GM19238 (cell line): ENCODE measurements around the gene POR.

Source experiments
- DNase-seq: peaks from one replicate; pipeline ENCODE4 v3.0.0; 2011; ENCODE audit warnings: low spot score; ENCODE audit not compliant: insufficient read length

The POR gene

DNA sequence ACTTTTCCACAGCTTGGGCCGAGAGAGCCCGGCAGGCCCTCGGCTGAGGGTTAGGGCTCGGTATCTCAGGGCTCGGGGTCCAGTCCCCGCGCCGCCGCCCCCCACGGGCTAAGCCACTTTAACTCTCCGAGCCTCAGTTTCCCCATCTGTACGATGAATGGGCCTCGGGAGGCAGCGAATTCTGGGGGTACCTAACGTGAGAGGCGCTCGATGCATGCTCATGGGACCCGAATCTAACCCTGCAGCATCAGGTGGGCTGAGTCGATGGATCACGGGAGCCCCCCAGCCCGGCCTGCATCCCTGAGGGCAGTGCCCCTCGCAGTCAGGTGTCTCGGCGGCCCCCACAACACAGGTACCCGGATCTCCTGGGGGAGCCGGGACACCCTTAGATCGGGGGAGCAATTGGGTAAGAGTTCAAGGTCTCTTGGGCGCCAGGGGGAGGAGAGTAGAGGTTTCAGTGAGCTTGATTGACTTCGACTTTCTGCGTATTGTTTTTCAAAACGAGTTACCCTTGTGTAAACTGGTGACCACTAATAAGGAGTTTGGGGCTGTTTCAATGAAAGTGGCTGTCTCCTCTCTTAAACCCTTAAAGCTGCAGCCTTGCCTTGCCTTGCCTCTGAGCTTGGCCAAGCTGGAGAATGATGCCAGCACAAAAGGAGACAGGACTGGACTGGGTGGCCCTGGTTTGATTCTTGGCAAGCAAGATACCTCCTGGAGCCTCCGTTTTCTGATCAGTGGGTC, 631 bp downstream of the POR start:
- no peak for DNase-seq

DNA sequence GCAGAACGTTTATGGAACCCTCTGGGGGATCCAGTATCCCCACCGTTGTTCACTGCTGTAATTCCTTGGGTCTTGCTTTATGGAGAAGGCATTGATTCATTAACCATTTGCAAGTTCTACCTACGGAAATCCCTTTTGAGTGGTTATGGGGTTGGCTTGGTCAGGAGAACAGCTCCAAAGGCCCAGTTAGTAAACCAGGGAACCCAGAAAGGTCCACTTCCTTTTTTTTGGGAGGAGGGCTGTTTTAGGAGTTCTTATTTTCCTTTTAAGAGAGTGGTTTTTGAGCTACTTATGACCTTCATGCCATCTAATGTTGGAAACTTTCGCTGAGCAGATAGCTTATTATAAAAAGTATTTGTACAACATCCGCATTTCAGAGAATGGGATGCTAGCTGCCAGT, 1.3 kb downstream of the POR start:
- DNase-seq, result no peak

DNA sequence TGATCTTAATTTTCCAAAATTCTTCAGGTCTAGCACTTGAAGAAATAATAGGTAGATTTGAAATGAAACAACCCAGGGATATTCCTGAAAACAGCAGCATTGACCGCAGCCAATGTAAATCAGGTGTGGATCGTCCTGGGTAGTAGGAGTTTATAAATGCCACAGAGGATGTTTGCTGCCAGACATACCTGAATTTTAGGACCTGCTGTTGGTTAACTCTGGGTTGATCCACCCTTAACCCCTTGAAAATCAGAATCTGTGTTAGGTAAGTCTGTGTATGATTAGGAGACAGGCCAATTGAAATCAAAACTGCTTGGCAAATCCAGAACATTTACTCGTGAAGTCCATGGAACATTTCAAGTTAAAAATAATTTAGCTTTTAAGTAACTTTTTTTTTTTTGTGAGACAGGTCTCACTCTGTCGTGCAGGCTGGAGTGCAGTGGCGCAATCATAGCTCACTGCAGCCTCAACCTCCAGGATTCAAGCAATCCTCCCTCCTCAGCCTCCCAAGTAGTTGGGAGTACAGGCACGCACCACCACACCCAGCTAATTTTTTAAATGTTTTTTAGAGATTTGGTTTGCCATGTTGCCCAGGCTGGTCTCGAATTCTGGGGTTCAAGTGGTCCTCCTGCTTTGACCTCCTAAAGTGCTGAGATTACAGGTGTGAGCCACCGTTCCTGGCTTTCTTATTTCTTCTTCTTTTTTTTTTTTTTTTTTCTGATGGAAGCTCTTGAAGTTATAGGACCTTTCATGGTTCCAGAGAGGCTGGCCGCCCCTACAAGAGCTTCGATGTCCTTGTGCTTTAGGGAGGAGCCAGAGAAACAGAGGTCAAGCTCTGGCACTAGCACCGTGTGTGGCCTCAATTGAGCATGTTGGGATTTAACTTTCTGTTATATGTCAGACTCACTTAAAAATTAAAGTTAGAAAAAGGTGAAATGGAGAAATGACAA, 2.0 kb downstream of the POR start:
- DNase-seq, result no peak

DNA sequence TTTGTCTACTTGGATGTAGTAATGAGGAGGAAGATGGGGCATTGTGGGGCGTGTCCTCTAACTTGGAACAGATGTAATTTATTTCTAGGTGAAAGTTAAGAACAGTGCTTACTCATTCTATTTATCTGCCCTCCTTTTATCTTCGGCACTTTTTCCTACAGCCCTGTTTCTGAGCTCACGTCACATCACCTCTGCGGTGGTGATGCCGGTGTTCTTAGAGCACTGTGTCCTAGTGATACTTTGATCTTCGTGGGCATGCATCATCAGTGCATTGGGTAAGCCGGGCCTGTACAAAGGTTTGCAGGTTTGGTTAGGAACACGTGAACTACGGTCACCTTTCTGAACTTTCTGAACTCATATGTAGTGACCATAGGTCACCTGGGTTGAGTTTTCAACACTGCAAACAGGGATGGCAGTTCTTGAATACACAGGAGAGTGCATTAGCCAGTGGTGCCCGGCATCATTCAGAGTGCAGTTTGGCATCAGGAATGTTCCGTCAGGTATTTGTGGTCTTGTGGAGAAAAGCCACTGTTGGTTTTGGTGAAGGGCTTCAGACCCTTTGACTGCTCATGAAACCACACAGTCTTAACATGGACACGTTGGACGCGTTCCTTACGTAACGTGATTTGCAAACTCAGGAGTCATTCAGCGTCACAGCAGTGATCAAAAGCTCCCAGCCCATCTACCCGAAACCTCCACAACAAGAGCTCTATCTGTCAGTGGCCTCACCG, 5.6 kb downstream of the POR start:
- DNase-seq, result no peak

GRCh38 chr7:75921479-75921878, 6.5 kb downstream of the POR start:
- no peak for DNase-seq

- no peak for DNase-seq
These were observed 8.1 kb downstream of the POR start for GRCh38 chr7:75922966-75923603.

DNA sequence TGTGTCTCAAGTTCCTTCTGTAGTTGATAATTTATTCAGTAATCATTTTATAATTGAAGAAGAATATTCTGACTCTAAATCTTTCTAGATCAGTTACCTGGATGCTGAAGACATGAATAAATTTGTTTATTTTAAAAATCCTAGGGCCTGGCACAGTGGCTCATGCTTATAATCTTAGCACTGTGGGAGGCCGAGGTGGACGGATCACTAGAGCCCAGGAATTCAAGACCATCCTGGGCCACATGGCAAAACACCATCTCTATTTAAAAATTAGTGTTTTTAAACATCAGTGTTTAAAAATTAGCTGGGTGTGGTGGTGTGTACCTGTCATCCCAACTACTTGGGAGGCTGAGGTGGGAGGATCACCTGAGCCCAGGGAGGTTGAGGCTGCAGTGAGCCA, 9.3 kb downstream of the POR start:
- DNase-seq, result no peak

DNA sequence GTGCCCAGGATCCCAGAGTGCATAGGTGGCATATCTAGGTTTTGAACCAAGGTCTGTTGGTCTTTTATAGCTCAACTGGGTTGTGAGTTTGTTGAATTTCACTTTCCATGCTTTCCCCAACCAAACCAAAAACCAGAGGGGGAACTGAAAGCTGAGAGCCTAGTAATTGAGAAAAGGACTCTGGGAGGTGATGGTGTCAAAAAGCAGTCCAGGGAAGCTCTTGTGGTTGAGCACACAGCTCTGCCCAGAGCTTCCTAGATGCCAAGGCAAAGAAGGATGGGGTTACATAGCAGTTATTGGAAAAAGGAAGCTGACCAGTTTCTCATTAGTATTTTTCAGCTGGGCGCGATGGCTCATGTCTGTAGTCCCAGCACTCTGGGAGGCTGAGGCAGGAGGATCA, 9.9 kb downstream of the POR start:
- no peak for DNase-seq

DNA sequence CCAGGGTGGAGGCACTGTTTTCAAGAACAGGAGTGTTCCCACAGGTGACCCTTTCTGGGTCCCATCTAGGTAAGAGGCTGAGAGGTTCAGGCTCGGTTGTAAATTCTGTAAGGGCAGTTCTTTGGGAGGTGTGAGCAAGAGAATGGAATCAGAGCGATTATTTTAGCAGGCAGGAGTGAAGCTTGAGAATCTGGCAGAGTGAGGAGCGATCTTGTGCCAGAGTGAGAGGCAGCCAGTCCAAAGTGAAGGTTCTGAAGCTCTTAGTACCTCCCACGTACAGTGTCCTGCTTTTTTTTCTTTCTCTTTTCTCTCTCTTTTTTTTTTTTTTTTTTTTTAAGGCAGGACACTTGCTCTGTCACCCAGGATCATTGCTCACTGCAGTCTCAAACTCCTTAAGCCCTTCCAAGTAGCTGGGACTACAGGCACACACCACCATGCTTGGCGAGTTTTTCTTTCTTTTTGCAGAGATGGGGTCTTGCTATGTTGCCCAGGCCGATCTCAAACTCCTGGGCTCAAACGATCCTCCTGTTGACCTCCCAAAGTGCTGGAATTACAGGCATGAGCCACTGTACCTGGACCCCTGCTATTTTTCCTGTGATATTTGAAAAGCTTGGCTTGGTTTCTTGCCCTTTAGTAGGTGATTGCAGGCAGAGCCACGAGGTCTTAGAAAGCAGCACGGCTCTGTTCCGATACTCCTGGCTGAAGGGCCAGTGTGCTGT, 10.9 kb downstream of the POR start:
- DNase-seq, result no peak

DNA sequence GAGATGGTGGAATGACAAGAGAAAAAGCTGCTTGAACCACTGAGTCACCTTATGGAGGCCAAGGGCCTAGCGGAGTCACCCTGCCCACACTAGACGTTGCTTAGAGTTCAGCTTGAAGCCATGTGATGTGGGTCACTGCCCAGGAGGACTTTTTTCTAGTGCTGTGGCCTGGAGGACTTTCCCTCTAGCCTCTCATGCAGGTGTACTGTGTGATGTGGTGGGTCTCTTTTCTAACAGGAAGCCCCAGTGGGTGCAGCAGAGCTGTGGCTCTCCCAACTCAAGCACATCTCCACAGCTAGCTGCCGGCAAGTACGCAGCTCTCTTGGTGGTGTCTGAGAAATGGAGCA, 13.6 kb downstream of the POR start:
- DNase-seq, result peak; percentile 37

DNA sequence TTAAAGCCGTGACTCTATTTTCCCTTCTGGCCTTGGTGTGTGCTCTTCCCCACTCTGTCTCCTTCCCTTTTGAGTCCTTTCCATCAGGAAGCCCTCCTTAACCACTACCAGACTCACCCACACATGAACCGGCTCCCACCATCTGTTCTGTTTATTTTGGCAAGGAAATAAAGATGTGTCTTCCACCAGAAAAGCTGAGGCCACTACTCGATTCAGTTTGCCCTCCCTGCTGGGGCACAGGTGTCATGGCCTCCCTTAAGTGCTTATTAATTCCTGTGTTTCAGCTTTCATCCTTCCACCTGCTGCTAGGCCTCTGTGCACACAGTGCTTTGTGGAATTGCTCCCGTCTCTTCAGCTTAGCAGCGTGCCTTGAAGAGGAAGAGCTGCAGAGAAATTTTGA, 16.7 kb downstream of the POR start:
- DNase-seq, result no peak

- no peak for DNase-seq
These were observed 23.2 kb downstream of the POR start for GRCh38 chr7:75937958-75938786.

DNA sequence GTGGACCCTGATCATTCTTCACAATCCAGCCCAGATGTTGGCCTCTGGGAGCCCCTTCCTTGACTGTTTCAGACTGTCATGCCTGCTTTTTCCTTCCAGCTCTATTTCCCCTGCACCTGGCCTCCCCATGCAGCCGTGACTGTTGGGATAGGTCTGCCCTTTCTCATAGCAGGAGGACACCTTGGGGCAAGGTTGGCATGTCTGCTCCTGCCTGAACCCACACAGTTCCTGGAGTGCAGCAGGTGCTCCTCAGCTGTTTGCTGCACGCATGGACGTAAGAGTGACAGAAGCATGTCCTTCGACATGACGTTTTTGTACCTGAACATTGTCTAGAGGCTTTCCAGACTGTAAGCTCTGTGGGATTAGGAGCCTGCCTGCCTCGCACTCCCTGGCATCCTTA, 24.0 kb downstream of the POR start:
- no peak for DNase-seq

- DNase-seq, result no peak
These were observed 28.9 kb downstream of the POR start for GRCh38 chr7:75943864-75944263.

- no peak for DNase-seq
These were observed 29.6 kb downstream of the POR start for GRCh38 chr7:75944507-75944906.

GRCh38 chr7:75945297-75946168, 30.6 kb downstream of the POR start:
- no peak for DNase-seq

- DNase-seq, result no peak
These were observed 31.4 kb downstream of the POR start for GRCh38 chr7:75946207-75946855.

- no peak for DNase-seq
These were observed 33.2 kb downstream of the POR start for GRCh38 chr7:75948179-75948578.
